GM19468 (cell line): Measurements from ENCODE around the gene MRPL52.

Experiments used
- ATAC-seq: cut with Tn5 transposase; IDR thresholded peaks from one replicate; pipeline ENCODE4 v1.9.1; 2021; ENCODE audit warnings: mild to moderate bottlenecking, moderate library complexity, moderate number of reproducible peaks; ENCODE audit not compliant: unreplicated experiment; ENCODE audit errors: extremely low read depth

The MRPL52 gene

GRCh38 chr14:22837114-22837749 is 7.5 kb downstream of the MRPL52 start:
- ATAC-seq, result no peak

DNA sequence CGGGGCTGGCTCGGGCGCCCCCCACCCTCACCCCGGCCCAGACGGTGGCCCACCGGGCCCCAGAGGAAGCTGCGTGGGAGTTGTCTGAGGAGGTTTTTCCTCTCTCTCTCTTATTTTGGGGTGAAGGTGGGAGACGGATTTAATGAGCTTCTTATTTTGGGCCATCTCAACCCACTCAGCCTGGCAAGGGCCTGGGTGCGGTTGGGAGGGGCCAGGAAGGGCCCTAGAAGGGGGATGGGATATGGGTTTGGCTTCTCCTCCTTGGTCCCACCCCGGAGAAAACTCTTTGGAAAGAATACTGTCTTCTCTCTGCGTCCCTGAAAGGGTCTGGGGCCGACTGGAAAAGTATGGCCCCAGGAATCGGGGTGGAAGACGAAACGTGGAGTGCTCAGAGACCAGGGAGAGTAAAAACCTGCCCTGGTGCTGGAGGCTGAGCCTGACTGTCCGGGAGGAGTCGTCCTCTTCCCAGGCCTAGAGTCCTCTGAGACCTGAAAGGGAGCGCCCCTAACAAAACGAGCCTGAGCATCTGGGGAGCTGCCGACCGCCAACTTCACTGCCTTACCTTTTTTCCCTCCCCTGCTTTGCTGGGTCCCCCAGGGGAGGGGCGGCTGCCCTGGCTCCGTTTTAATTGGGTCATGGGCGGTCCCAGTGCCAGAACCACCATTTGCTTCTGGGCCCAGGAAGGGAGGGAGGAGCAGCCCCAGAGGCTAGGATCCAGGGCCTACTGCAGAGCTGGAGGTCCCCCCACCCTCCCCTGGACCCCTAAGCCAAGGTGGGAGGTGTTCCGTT is 8.3 kb downstream of the MRPL52 start:
- no peak for ATAC-seq

GRCh38 chr14:22838631-22839041 is 8.9 kb downstream of the MRPL52 start:
- no peak for ATAC-seq

DNA sequence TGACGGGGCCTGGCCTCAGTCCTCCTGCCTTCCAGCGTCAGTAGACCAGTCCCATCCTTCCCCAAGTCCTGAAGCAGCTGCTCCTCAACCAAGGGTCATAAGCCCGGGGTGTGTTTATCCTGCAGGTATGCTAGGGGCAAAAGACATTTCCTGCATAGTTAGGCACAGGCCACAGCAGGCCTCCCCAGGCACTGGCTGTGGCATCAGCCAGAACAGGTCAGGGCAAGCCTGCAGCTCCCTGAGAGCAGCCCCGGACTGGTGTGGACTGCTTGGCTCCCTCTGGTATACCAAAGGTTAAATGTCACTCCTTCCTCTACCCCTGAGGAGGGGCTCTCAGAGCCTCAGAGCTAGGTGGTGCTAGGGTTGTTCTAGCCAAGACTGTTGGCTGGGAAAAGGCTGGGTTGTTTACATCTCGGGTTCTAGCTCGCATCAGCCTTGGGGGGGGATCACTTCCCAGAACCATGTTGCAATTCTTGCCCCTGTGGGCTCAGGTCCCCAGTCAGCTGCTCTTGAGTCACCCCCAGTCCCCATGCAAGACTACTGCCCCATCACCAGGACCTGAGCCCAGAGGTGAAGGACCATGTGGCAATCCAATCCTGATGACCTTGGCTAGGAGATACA is 9.6 kb downstream of the MRPL52 start:
- ATAC-seq, result no peak

- ATAC-seq, result no peak
Measured at GRCh38 chr14:22841311-22841710, 11.6 kb downstream of the MRPL52 start.

- ATAC-seq, result no peak
Measured at GRCh38 chr14:22841769-22842168, 12.1 kb downstream of the MRPL52 start.

GRCh38 chr14:22842211-22843122 is 12.8 kb downstream of the MRPL52 start:
- no peak for ATAC-seq

- ATAC-seq, result no peak
Measured at GRCh38 chr14:22843123-22843925, 13.6 kb downstream of the MRPL52 start.

DNA sequence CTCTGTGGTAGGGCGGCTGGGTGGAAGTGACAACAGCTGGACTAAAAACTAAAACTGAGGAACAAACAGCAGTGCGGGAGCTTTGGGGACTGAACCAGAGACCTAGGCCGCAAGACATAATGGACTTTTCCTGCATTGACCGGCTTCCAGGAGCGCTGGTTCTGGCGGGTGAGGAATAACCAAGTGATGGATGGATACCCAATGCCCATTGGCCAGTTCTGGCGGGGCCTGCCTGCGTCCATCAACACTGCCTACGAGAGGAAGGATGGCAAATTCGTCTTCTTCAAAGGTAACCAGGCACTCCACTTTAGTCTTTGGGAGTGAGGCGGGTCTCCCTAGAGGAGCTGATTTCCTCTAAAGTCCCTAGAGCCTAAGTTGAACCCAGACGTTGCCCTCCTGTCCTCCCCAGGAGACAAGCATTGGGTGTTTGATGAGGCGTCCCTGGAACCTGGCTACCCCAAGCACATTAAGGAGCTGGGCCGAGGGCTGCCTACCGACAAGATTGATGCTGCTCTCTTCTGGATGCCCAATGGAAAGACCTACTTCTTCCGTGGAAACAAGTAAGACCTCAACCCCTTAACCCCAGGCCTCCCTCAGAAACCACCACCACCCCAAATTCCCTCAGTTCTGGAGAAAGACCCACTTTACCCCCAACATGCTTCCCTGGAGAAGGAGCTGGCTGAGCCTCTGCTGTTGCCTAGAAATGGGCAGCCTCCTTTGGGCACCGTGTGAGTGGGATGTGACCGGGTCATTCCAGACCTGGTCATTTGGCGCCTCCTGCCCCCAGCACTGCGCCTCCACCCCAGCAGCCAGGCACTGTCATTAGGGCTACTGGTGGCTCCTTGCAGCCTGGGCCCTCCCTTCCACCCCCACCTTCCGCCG is 14.8 kb downstream of the MRPL52 start:
- ATAC-seq, result no peak

DNA sequence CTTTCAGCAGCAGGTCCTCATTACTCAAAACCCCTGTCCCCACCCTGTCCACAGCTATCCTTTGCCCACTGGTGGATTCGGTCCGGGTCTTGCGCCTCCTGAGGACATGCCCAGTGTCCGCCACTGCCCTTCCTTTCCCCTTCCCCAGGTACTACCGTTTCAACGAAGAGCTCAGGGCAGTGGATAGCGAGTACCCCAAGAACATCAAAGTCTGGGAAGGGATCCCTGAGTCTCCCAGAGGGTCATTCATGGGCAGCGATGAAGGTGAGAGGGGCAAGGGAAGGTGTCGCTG is 15.4 kb downstream of the MRPL52 start:
- ATAC-seq, result no peak

DNA sequence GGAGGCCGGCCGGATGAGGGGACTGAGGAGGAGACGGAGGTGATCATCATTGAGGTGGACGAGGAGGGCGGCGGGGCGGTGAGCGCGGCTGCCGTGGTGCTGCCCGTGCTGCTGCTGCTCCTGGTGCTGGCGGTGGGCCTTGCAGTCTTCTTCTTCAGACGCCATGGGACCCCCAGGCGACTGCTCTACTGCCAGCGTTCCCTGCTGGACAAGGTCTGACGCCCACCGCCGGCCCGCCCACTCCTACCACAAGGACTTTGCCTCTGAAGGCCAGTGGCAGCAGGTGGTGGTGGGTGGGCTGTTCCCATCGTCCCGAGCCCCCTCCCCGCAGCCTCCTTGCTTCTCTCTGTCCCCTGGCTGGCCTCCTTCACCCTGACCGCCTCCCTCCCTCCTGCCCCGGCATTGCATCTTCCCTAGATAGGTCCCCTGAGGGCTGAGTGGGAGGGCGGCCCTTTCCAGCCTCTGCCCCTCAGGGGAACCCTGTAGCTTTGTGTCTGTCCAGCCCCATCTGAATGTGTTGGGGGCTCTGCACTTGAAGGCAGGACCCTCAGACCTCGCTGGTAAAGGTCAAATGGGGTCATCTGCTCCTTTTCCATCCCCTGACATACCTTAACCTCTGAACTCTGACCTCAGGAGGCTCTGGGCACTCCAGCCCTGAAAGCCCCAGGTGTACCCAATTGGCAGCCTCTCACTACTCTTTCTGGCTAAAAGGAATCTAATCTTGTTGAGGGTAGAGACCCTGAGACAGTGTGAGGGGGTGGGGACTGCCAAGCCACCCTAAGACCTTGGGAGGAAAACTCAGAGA is 16.3 kb downstream of the MRPL52 start:
- ATAC-seq, result no peak

- no peak for ATAC-seq
Measured at GRCh38 chr14:22846811-22847307, 17.2 kb downstream of the MRPL52 start.

GRCh38 chr14:22847661-22848341 is 18.1 kb downstream of the MRPL52 start:
- no peak for ATAC-seq

GRCh38 chr14:22848351-22849164 is 18.9 kb downstream of the MRPL52 start:
- no peak for ATAC-seq

GRCh38 chr14:22849212-22849819 is 19.6 kb downstream of the MRPL52 start:
- no peak for ATAC-seq
